GM10266 (cell line): Measurements from ENCODE around the gene STMN3.
A peak's percentile ranks its signal among the peaks of the same experiment; 100 is the strongest.

ENCODE experiments used
- DNase-seq: peaks from one replicate; pipeline ENCODE4 v3.0.0; 2012; ENCODE audit errors: extremely low spot score
- CTCF ChIP-seq: IDR thresholded peaks from 2 replicates; pipeline ENCODE4 v1.5.1; 2012; ENCODE audit warnings: mild to moderate bottlenecking, low read depth; ENCODE audit not compliant: control insufficient read depth, insufficient read depth; ENCODE audit errors: missing control alignments

The STMN3 gene

GRCh38 chr20:63698739-63699465 lies 45.7 kb upstream of the STMN3 start:
- TF ChIP-seq CTCF = no peak

GRCh38 chr20:63697868-63698545 lies 44.8 kb upstream of the STMN3 start:
- no peak for TF ChIP-seq CTCF
- DNase-seq = no peak

More at GRCh38 chr20:63698739-63699465, 45.7 kb upstream of the STMN3 start:
- peak; percentile 85 for DNase-seq

GRCh38 chr20:63697357-63697867 lies 44.2 kb upstream of the STMN3 start:
- no peak for DNase-seq
- no peak for TF ChIP-seq CTCF

- no peak for TF ChIP-seq CTCF
- no peak for DNase-seq
Measured at GRCh38 chr20:63696628-63697356, 43.6 kb upstream of the STMN3 start, which contains the start of gene TNFRSF6B. Gene TNFRSF6B, plus strand, starts transcription at chr20:63696652. Its CDS starts 116 bp downstream, at chr20:63696768.

- no peak for DNase-seq
- no peak for TF ChIP-seq CTCF
Measured at GRCh38 chr20:63696306-63696627, 43.0 kb upstream of the STMN3 start.

GRCh38 chr20:63695424-63696305 lies 42.4 kb upstream of the STMN3 start:
- TF ChIP-seq CTCF = no peak
- no peak for DNase-seq
